SU-DHL-6 (cell line): Measurements from ENCODE around the gene EXOC6B.

Experiments
- CTCF ChIP-seq: fragments of 200-600 bp; sonication (generic); IDR thresholded peaks from one replicate; pipeline ENCODE4 v1.5.1; 2017; ENCODE audit warnings: antibody characterized with exemption, mild to moderate bottlenecking, low read length, moderate library complexity; ENCODE audit not compliant: insufficient read depth, poor library complexity, severe bottlenecking
- EZH2phosphoT487 ChIP-seq: fragments of 200-600 bp; sonication (generic), shearing (Covaris generic); conservative IDR thresholded peaks from 2 replicates; pipeline ENCODE4 v1.6.1; 2018; ENCODE audit warnings: mild to moderate bottlenecking, antibody characterized with exemption, low read length, moderate library complexity, mixed read lengths

GRCh38 chr2:72395096-72395495 is 430.7 kb downstream of the EXOC6B start:
- TF ChIP-seq CTCF (no peak), EZH2phosphoT487 (no peak)
